HG02678 (cell line): ENCODE results near the gene FAM114A1.

Experiments used
- ATAC-seq: cut with Tn5 transposase; IDR thresholded peaks from one replicate; pipeline ENCODE4 v1.9.1; 2021; ENCODE audit warnings: mild to moderate bottlenecking, moderate library complexity; ENCODE audit not compliant: unreplicated experiment

FAM114A1 gene

GRCh38 chr4:38994135-38994534 is 126.5 kb downstream of the FAM114A1 start:
- ATAC-seq = no peak
